SK-N-SH treated with all-trans-retinoic acid at 6 μM for 48 hours (cell line): ENCODE results near the gene NUB1.

Experiments used
- ARNTL ChIP-seq: fragments of 450-650 bp; formaldehyde crosslinking; IDR thresholded peaks from 2 replicates; pipeline ENCODE4 v1.5.0; 2020; ENCODE audit warnings: low read depth, mild to moderate bottlenecking, moderate library complexity, borderline replicate concordance
- ESRRG ChIP-seq: fragments of 250-450 bp; sonication (Bioruptor Pico); IDR thresholded peaks from 2 replicates; pipeline ENCODE4 v1.6.1; 2021; ENCODE audit warnings: mild to moderate bottlenecking
- RARB ChIP-seq: fragments of 250-450 bp; sonication (Bioruptor Pico); IDR thresholded peaks from 2 replicates; pipeline ENCODE4 v1.8.0; 2021; ENCODE audit warnings: mild to moderate bottlenecking, moderate library complexity
- ZNF565 ChIP-seq: fragments of 450-650 bp; formaldehyde crosslinking; conservative IDR thresholded peaks from 2 replicates; pipeline ENCODE4 v1.5.0; 2020; ENCODE audit warnings: low read depth, mild to moderate bottlenecking, moderate library complexity
- TF ChIP-seq, protein P1 (sequence below): fragments of 250-450 bp; sonication (Bioruptor Pico); IDR thresholded peaks from 2 replicates; pipeline ENCODE4 v1.8.0; 2021; ENCODE audit warnings: low read depth, mild to moderate bottlenecking, moderate library complexity, borderline replicate concordance

DNA sequence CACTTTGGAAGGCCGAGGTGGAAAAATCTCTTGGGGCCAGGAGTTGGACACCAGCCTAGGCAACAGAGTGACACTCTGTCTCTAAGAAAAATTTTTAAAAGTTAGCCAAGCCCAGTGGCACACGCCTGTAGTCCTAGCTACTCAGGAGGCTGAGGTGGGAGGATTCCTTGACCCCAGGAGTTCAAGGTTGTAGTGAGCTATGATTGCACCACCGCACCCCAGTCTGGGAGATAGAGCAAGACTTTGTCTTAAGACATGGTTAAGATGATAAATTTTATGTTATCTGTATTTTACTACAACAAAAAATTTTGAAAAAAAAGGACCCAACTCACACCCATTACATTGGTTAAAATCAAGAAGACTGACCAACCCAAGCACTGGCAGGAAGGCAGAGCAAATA, 48.8 kb upstream of the NUB1 start:
- TF ChIP-seq ARNTL (CRISPR knock-in tag) (no peak), RARB (CRISPR knock-in tag) (no peak), ZNF565 (CRISPR knock-in tag) (no peak), ESRRG (CRISPR knock-in tag) (no peak)
- TF ChIP-seq, protein P1, sequence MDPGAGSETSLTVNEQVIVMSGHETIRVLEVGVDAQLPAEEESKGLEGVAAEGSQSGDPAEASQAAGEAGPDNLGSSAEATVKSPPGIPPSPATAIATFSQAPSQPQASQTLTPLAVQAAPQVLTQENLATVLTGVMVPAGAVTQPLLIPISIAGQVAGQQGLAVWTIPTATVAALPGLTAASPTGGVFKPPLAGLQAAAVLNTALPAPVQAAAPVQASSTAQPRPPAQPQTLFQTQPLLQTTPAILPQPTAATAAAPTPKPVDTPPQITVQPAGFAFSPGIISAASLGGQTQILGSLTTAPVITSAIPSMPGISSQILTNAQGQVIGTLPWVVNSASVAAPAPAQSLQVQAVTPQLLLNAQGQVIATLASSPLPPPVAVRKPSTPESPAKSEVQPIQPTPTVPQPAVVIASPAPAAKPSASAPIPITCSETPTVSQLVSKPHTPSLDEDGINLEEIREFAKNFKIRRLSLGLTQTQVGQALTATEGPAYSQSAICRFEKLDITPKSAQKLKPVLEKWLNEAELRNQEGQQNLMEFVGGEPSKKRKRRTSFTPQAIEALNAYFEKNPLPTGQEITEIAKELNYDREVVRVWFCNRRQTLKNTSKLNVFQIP (CRISPR knock-in tag) = no peak
